ENCODE results near the gene DIAPH2. TPM values are rescaled to one million over a fixed set of nuclear protein-coding genes. Genes with fewer than 3 reads are reported as not detected.

The DIAPH2 gene
- total RNA-seq, 3 donors from 2014 or later = 27.4 to 66.4 (median 30.8) TPM

DNA sequence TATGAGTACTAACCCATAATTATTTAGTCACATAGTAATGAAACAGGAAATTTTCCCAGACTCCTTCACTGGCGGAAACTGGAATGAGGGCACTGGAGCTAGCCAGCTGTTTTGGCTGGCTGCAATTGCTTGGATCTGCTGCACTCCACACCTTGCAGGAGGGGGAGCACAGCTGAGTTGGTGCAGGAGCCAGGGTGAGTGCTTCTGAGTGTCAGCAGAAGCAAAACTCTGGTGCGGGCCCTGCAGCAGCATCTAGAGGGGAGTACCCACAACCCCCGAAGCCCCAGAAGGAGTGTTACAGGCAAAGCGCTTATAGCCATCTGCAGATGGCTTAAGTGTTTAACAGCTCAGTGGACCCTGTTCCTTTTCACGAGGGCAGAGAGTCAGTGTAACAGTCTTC is 295.1 kb downstream of the DIAPH2 start:
- intact Hi-C loops (cut with DNase I; ENCODE audit: low total_unique reads) = no loop called here
- Histone ChIP-seq H3K4me1 (no peaks in the 10 kb centered on the region), H3K9me3 (no peaks in the 10 kb centered on the region), H3K27me3 (peaks cover 0 to 6% of the 10 kb centered on the region in 2 donors), H3K27ac (no peak overlapping the region), H3K36me3 (no peaks in the 10 kb centered on the region), H3K4me3 (no peak overlapping the region)
- DNase-seq (ENCODE audit: low spot score in 2 of 2) = no peak
- TF ChIP-seq POLR2AphosphoS5 (IDR thresholded peaks at IDR 0.05) (no peak), POLR2A (IDR thresholded peaks at IDR 0.05) (no peak)
- TF ChIP-seq, protein P1, sequence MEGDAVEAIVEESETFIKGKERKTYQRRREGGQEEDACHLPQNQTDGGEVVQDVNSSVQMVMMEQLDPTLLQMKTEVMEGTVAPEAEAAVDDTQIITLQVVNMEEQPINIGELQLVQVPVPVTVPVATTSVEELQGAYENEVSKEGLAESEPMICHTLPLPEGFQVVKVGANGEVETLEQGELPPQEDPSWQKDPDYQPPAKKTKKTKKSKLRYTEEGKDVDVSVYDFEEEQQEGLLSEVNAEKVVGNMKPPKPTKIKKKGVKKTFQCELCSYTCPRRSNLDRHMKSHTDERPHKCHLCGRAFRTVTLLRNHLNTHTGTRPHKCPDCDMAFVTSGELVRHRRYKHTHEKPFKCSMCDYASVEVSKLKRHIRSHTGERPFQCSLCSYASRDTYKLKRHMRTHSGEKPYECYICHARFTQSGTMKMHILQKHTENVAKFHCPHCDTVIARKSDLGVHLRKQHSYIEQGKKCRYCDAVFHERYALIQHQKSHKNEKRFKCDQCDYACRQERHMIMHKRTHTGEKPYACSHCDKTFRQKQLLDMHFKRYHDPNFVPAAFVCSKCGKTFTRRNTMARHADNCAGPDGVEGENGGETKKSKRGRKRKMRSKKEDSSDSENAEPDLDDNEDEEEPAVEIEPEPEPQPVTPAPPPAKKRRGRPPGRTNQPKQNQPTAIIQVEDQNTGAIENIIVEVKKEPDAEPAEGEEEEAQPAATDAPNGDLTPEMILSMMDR (IDR thresholded peaks at IDR 0.05) = no peak

DNA sequence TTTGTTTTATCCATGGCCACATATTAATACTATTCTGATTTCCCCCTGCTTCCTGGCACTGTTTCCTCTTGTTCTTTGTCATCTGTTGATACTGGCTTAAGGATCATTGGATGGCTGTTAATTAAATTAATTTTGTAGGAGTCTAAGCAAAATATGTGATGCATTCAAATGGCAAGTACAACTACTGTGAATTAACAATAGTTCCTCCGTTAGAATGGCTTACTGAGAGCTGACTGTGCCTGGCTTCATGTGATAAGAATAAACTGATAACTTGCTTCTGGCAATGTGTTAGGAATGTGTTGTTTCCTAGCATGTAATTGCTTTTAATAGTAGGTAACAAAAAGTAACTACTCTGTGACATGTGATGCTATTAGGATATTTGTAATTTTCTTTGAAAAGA is 297.5 kb downstream of the DIAPH2 start:
- Histone ChIP-seq H3K27me3 (peaks cover 0 to 11% of the 10 kb centered on the region in 2 donors), H3K27ac (no peak overlapping the region), H3K4me3 (no peak overlapping the region), H3K4me1 (no peaks in the 10 kb centered on the region), H3K9me3 (no peaks in the 10 kb centered on the region), H3K36me3 (no peaks in the 10 kb centered on the region)
- TF ChIP-seq POLR2A (IDR thresholded peaks at IDR 0.05) (no peak), POLR2AphosphoS5 (IDR thresholded peaks at IDR 0.05) (no peak)
- TF ChIP-seq, protein P1 (IDR thresholded peaks at IDR 0.05) = no peak
- intact Hi-C loops (cut with DNase I; ENCODE audit: low total_unique reads) = no loop called here
- no peak for DNase-seq (ENCODE audit: low spot score in 2 of 2)

GRCh38 chrX:96984538-96984937 is 299.9 kb downstream of the DIAPH2 start:
- Histone ChIP-seq H3K4me1 (no peaks in the 10 kb centered on the region), H3K4me3 (no peak overlapping the region), H3K9me3 (no peaks in the 10 kb centered on the region), H3K27me3 (peaks cover 0 to 11% of the 10 kb centered on the region in 2 donors), H3K27ac (no peak overlapping the region), H3K36me3 (no peaks in the 10 kb centered on the region)
- intact Hi-C loops (cut with DNase I; ENCODE audit: low total_unique reads) = no loop called here
- TF ChIP-seq POLR2A (IDR thresholded peaks at IDR 0.05) (no peak), POLR2AphosphoS5 (IDR thresholded peaks at IDR 0.05) (no peak)
- TF ChIP-seq, protein P1 (IDR thresholded peaks at IDR 0.05) = no peak
- no peak for DNase-seq (ENCODE audit: low spot score in 2 of 2)

DNA sequence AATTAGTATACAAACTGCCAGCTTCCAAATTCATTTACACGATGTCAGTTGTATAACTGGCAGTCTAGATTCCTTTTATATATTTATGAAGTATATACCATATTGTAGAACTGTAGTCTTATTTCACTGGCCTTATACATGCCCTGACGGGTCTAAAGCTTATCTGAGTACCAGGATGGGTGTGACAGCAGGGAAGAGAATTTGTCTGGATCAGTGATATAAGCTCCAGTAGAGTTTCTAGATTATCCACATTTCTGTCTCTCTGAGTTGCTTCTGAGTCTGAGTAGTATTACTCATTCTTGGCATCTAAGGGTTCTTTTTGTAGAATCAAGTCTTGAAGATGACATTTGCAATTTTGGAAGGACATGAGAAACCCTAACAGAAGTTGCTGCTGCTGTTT is 300.4 kb downstream of the DIAPH2 start:
- Histone ChIP-seq H3K4me3 (no peak overlapping the region), H3K27me3 (peaks cover 0 to 8% of the 10 kb centered on the region in 2 donors), H3K36me3 (no peaks in the 10 kb centered on the region), H3K9me3 (no peaks in the 10 kb centered on the region), H3K27ac (no peak overlapping the region), H3K4me1 (no peaks in the 10 kb centered on the region)
- intact Hi-C loops (cut with DNase I; ENCODE audit: low total_unique reads) = no loop called here
- TF ChIP-seq POLR2A (IDR thresholded peaks at IDR 0.05) (no peak), POLR2AphosphoS5 (IDR thresholded peaks at IDR 0.05) (no peak)
- TF ChIP-seq, protein P1 (IDR thresholded peaks at IDR 0.05) = no peak
- DNase-seq (ENCODE audit: low spot score in 2 of 2) = no peak

- no peak overlapping the region for H3K4me3 ChIP-seq
- H3K9me3 ChIP-seq = no peaks in the 10 kb centered on the region
- DNase-seq (ENCODE audit: low spot score in 2 of 2) = no peak
- no peak overlapping the region for H3K27ac ChIP-seq
- H3K27me3 ChIP-seq = peaks cover 0 to 11% of the 10 kb centered on the region in 2 donors
- TF ChIP-seq POLR2A (IDR thresholded peaks at IDR 0.05) (no peak), POLR2AphosphoS5 (IDR thresholded peaks at IDR 0.05) (no peak)
- TF ChIP-seq, protein P1 (IDR thresholded peaks at IDR 0.05) = no peak
- intact Hi-C loops (cut with DNase I; ENCODE audit: low total_unique reads) = no loop called here
- no peaks in the 10 kb centered on the region for H3K36me3 ChIP-seq
- H3K4me1 ChIP-seq = no peaks in the 10 kb centered on the region
These were observed 302.6 kb downstream of the DIAPH2 start for GRCh38 chrX:96987228-96987627.

Measured in breast epithelium (tissue), 4 donors.